Trophoblast cell (in vitro differentiated cells and primary cell): ENCODE results near the gene CEP162.

Experiments
- DNase-seq, 2 donors: peaks; one replicate each; pipeline ENCODE4 v3.0.0-alpha.2; 2016
- H2AFZ ChIP-seq: 2 replicates; pipeline ENCODE4 v1.6.1; 2013; ENCODE audit warnings: low read length, moderate library complexity, mild to moderate bottlenecking; ENCODE audit not compliant: insufficient read depth, poor library complexity
- H2AK5ac ChIP-seq: 2 replicates; pipeline ENCODE4 v1.6.1; 2013; ENCODE audit warnings: mild to moderate bottlenecking, low read length
- H2BK120ac ChIP-seq: 2 replicates; pipeline ENCODE4 v1.6.1; 2013; ENCODE audit warnings: low read length, mild to moderate bottlenecking, moderate library complexity; ENCODE audit not compliant: insufficient read depth, poor library complexity
- H2BK12ac ChIP-seq: 2 replicates; pipeline ENCODE4 v1.6.1; 2013; ENCODE audit warnings: mild to moderate bottlenecking, low read length, moderate library complexity
- H2BK5ac ChIP-seq: 2 replicates; pipeline ENCODE4 v1.6.1; 2013; ENCODE audit warnings: low read length, low read depth, moderate library complexity, mild to moderate bottlenecking; ENCODE audit not compliant: poor library complexity
- H3K14ac ChIP-seq: 2 replicates; pipeline ENCODE4 v1.6.1; 2013; ENCODE audit warnings: mild to moderate bottlenecking, low read length
- H3K18ac ChIP-seq: 2 replicates; pipeline ENCODE4 v1.6.1; 2013; ENCODE audit warnings: mild to moderate bottlenecking, low read length
- H3K23ac ChIP-seq: 2 replicates; pipeline ENCODE4 v1.6.1; 2013; ENCODE audit warnings: low read length
- H3K27ac ChIP-seq: 2 replicates; pipeline ENCODE4 v1.5.1; 2013; ENCODE audit warnings: low read depth, mild to moderate bottlenecking, inconsistent platforms, low read length, moderate library complexity
- H3K27me3 ChIP-seq: 2 replicates; pipeline ENCODE4 v1.6.1; 2013; ENCODE audit warnings: inconsistent platforms, mild to moderate bottlenecking, low read length, moderate library complexity; ENCODE audit not compliant: insufficient read depth
- H3K36me3 ChIP-seq, 2 experiments: 1 replicate in 1 of 2; 2 replicates in 1 of 2; pipeline ENCODE4 v1.6.1; 2013; ENCODE audit warnings: low read length in 2 of 2, mild to moderate bottlenecking in 2 of 2, moderate library complexity in 1 of 2; ENCODE audit not compliant: insufficient read depth in 2 of 2, control insufficient read depth in 1 of 2
- H3K4ac ChIP-seq: 2 replicates; pipeline ENCODE4 v1.6.1; 2013; ENCODE audit warnings: low read depth, mild to moderate bottlenecking, low read length, moderate library complexity
- H3K4me1 ChIP-seq, 2 experiments: 1 replicate in 1 of 2; 2 replicates in 1 of 2; pipeline ENCODE4 v1.6.1; 2013; ENCODE audit warnings: low read length in 2 of 2, mild to moderate bottlenecking in 2 of 2, moderate library complexity in 1 of 2; ENCODE audit not compliant: insufficient read depth in 2 of 2, control insufficient read depth in 1 of 2
- H3K4me2 ChIP-seq: 2 replicates; pipeline ENCODE4 v1.6.1; 2013; ENCODE audit warnings: inconsistent platforms, mild to moderate bottlenecking, low read length, moderate library complexity
- H3K4me3 ChIP-seq: 2 replicates; pipeline ENCODE4 v1.5.1; 2013; ENCODE audit warnings: mild to moderate bottlenecking, low read depth, low read length, inconsistent platforms
- H3K79me1 ChIP-seq: one replicate; pipeline ENCODE4 v1.6.1; 2013; ENCODE audit warnings: low read length
- H3K79me2 ChIP-seq: 2 replicates; pipeline ENCODE4 v1.6.1; 2013; ENCODE audit warnings: low read length, mild to moderate bottlenecking; ENCODE audit not compliant: control insufficient read depth, insufficient read depth, poor library complexity
- H3K9ac ChIP-seq: 2 replicates; pipeline ENCODE4 v1.6.1; 2013; ENCODE audit warnings: mild to moderate bottlenecking, low read length
- H3K9me3 ChIP-seq: 2 replicates; pipeline ENCODE4 v1.6.1; 2013; ENCODE audit warnings: low read depth, mild to moderate bottlenecking, control low read depth, inconsistent platforms, low read length; ENCODE audit not compliant: insufficient read depth
- H4K12ac ChIP-seq: 2 replicates; pipeline ENCODE4 v1.6.1; 2013; ENCODE audit warnings: low read depth, mild to moderate bottlenecking, low read length, moderate library complexity
- H4K8ac ChIP-seq: 2 replicates; pipeline ENCODE4 v1.6.1; 2013; ENCODE audit warnings: low read depth, mild to moderate bottlenecking, low read length, moderate library complexity
- H4K91ac ChIP-seq: one replicate; pipeline ENCODE4 v1.6.1; 2013; ENCODE audit warnings: low read depth, mild to moderate bottlenecking, low read length, moderate library complexity
- WGBS: extraction: QIAGEN DNeasy Blood & Tissue Kit; methylation state at CpG from one replicate; pipeline ENCODE4 v1.1.7; 2013; ENCODE audit warnings: missing lambda C conversion rate; ENCODE audit not compliant: insufficient read length, insufficient coverage; ENCODE audit errors: extremely low coverage; 5-methylcytosine and 5-hydroxymethylcytosine counted together

Gene CEP162

GRCh38 chr6:84103029-84103428, 124.4 kb downstream of the CEP162 start:
- WGBS, result no CpG with 5 or more reads among the region's 1 CpG
- Histone ChIP-seq H2AFZ (no peak overlapping the region), H3K4ac (no peak overlapping the region), H2AK5ac (no peak overlapping the region), H3K27me3 (no peaks in the 10 kb centered on the region), H2BK120ac (no peak overlapping the region), H3K4me1 (no peaks in the 10 kb centered on the region), H3K23ac (no peak overlapping the region), H3K9ac (no peak overlapping the region), H3K27ac (no peak overlapping the region), H4K12ac (no peak overlapping the region), H4K8ac (no peak overlapping the region), H2BK5ac (no peak overlapping the region), H3K18ac (no peak overlapping the region), H3K36me3 (no peaks in the 10 kb centered on the region), H3K4me3 (no peak overlapping the region), H3K79me2 (no peaks in the 10 kb centered on the region), H3K9me3 (peaks cover 2% of the 10 kb centered on the region), H4K91ac (no peak overlapping the region), H3K14ac (no peak overlapping the region), H2BK12ac (no peak overlapping the region), H3K79me1 (no peaks in the 10 kb centered on the region), H3K4me2 (no peak overlapping the region)
- DNase-seq, result no peak

- Histone ChIP-seq H3K18ac (no peak overlapping the region), H3K4ac (no peak overlapping the region)
These were observed 132.3 kb downstream of the CEP162 start for GRCh38 chr6:84095156-84095555.

GRCh38 chr6:84093441-84094435, 133.7 kb downstream of the CEP162 start:
- Histone ChIP-seq H3K27ac (no peak overlapping the region), H3K14ac (no peak overlapping the region), H4K91ac (no peak overlapping the region), H2BK12ac (no peak overlapping the region), H2BK120ac (no peak overlapping the region), H2BK5ac (no peak overlapping the region), H3K79me2 (no peaks in the 10 kb centered on the region), H3K23ac (no peak overlapping the region), H3K4me2 (no peak overlapping the region), H2AK5ac (no peak overlapping the region), H3K18ac (no peak overlapping the region), H3K4ac (no peak overlapping the region), H3K36me3 (no peaks in the 10 kb centered on the region), H3K4me3 (no peak overlapping the region), H3K79me1 (no peaks in the 10 kb centered on the region), H3K9ac (no peak overlapping the region), H3K4me1 (no peaks in the 10 kb centered on the region), H3K9me3 (no peaks in the 10 kb centered on the region), H4K12ac (no peak overlapping the region), H2AFZ (no peak overlapping the region), H3K27me3 (no peaks in the 10 kb centered on the region), H4K8ac (no peak overlapping the region)
- no CpG with 5 or more reads among the region's 4 CpGs for WGBS
- peak; percentile 4 to 16 for DNase-seq

More at GRCh38 chr6:84095156-84095555, 132.3 kb downstream of the CEP162 start:
- no peak for DNase-seq
- H4K91ac ChIP-seq, result no peak overlapping the region
- H3K23ac ChIP-seq, result no peak overlapping the region
- no peak overlapping the region for H3K9ac ChIP-seq
- no peak overlapping the region for H3K4me3 ChIP-seq
- H2BK12ac ChIP-seq, result no peak overlapping the region
- H3K27me3 ChIP-seq, result no peaks in the 10 kb centered on the region
- no peaks in the 10 kb centered on the region for H3K4me1 ChIP-seq
- no peak overlapping the region for H3K27ac ChIP-seq
- H2AFZ ChIP-seq, result no peak overlapping the region
- no peak overlapping the region for H2AK5ac ChIP-seq
- no peak overlapping the region for H3K4me2 ChIP-seq
- H3K79me2 ChIP-seq, result no peaks in the 10 kb centered on the region
- H2BK120ac ChIP-seq, result no peak overlapping the region
- no peak overlapping the region for H3K14ac ChIP-seq
- no peak overlapping the region for H4K8ac ChIP-seq
- no peaks in the 10 kb centered on the region for H3K36me3 ChIP-seq
- no peaks in the 10 kb centered on the region for H3K9me3 ChIP-seq
- no peaks in the 10 kb centered on the region for H3K79me1 ChIP-seq
- H4K12ac ChIP-seq, result no peak overlapping the region
- H2BK5ac ChIP-seq, result no peak overlapping the region

- no peak overlapping the region for H3K14ac ChIP-seq
- no peak overlapping the region for H3K27ac ChIP-seq
- H3K36me3 ChIP-seq, result no peaks in the 10 kb centered on the region
- no peaks in the 10 kb centered on the region for H3K79me2 ChIP-seq
- no peaks in the 10 kb centered on the region for H3K27me3 ChIP-seq
- H3K4me3 ChIP-seq, result no peak overlapping the region
- H4K91ac ChIP-seq, result no peak overlapping the region
- no peak overlapping the region for H3K23ac ChIP-seq
- no peak overlapping the region for H2BK12ac ChIP-seq
- H3K9me3 ChIP-seq, result no peaks in the 10 kb centered on the region
- no peak overlapping the region for H3K4me2 ChIP-seq
- H3K4me1 ChIP-seq, result no peaks in the 10 kb centered on the region
- no peaks in the 10 kb centered on the region for H3K79me1 ChIP-seq
- H2BK5ac ChIP-seq, result no peak overlapping the region
- no CpG with 5 or more reads among the region's 3 CpGs for WGBS
- no peak overlapping the region for H2BK120ac ChIP-seq
- DNase-seq, result no peak
- H2AK5ac ChIP-seq, result no peak overlapping the region
- H3K4ac ChIP-seq, result no peak overlapping the region
- H3K18ac ChIP-seq, result no peak overlapping the region
- H2AFZ ChIP-seq, result no peak overlapping the region
- no peak overlapping the region for H4K8ac ChIP-seq
- H4K12ac ChIP-seq, result no peak overlapping the region
- no peak overlapping the region for H3K9ac ChIP-seq
These were observed 137.9 kb downstream of the CEP162 start for GRCh38 chr6:84089552-84089951.
